Right kidney (tissue), 9 donors: ENCODE results near the gene BLOC1S3.
A peak's percentile ranks its signal among the peaks of the same experiment; 100 is the strongest.

Experiments
- DNase-seq: peaks from one replicate; pipeline ENCODE4 v3.0.0-alpha.2; 2016
- long read RNA-seq, 8 donors: transcript quantifications; one replicate each; lab custom pipeline, GENCODE V29; 2026

Gene BLOC1S3, protein sequence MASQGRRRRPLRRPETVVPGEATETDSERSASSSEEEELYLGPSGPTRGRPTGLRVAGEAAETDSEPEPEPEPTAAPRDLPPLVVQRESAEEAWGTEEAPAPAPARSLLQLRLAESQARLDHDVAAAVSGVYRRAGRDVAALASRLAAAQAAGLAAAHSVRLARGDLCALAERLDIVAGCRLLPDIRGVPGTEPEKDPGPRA
- long read RNA-seq, donor 1, partial matches to known transcripts, result 9 of 9 reads
- long read RNA-seq, donor 1, other reads (novel, unspliced or antisense), result 0 of 9 reads
- long read RNA-seq, donor 2, partial matches to known transcripts, result 7 of 7 reads
- long read RNA-seq, donor 2, other reads (novel, unspliced or antisense), result 0 of 7 reads
- long read RNA-seq, donor 3, result 0 reads
- long read RNA-seq, donor 4, partial matches to known transcripts, result 0 of 2 reads
- long read RNA-seq, donor 4, other reads (novel, unspliced or antisense), result 0 of 2 reads
- long read RNA-seq, donor 5, partial matches to known transcripts, result 0 of 2 reads
- long read RNA-seq, donor 5, other reads (novel, unspliced or antisense), result 0 of 2 reads
- long read RNA-seq, donor 6, partial matches to known transcripts, result 0 of 1 reads
- long read RNA-seq, donor 6, other reads (novel, unspliced or antisense), result 0 of 1 reads
- long read RNA-seq, donor 7, partial matches to known transcripts, result 0 of 3 reads
- long read RNA-seq, donor 7, other reads (novel, unspliced or antisense), result 0 of 3 reads
- long read RNA-seq, donor 8, partial matches to known transcripts, result 0 of 3 reads
- long read RNA-seq, donor 8, other reads (novel, unspliced or antisense), result 0 of 3 reads

DNA sequence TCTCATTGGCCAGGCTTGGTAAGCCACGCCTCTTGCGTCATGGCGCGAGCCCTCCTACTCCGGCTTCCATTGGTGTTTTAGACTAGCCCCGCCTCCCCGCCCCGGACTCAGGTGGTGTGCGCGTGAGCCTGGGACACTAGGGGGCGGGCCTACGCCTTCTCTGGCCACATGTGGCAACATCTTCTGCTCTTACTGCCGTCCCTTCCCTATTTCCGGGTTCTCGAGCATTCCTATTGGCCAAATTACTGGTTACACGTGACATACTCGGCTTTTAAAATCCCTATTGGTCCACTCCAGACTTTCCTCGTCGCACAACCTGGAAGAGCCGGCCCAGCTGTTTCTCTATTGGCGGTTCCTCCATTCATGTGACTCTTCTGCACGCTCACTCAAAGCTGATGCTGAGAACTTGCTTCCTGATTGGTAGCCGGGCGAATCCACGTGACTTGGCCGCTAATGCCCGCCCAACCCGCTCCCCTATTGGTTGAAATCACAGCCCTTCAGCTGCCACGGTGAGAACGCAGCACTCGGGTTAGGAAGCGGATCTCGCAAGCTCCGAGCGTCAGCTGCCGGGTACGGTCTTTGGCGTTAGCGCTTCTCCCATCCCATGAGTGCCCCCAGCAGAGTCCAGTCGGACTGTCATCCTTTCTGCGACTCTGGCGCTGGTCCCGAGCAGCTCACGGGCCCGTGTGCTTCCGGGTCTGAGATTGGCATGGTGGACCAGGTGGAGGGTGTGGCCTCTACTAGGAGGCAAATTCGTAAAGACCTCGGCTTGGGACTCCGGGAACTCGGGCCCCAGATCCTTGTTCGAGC, at the start of gene BLOC1S3:
TSS of gene BLOC1S3 (plus strand) at position 523 of the 810 bp plus-strand sequence. CDS start 513 bp downstream, outside the sequence.
- peak; percentile 98 for DNase-seq

DNA sequence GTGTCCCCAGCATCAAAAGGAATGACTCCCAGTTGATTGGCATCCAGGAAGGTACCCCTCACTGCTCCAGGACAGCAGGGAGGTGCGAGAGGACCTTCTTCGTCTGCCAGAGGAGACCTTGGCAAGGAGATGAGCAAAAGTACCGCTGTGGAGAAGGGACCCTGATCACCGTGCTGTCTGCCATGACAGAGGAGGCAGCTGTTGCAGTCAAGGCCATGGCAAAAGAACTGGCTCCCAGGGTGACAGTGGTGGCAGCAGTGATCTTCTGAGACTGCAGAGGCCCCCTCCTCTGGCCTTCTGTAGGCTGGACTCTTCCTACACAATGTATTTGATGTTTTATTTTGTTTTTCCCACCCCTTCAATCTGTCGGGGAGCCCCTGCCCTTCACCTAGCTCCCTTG, 49.8 kb upstream of the BLOC1S3 start:
- no peak for DNase-seq

DNA sequence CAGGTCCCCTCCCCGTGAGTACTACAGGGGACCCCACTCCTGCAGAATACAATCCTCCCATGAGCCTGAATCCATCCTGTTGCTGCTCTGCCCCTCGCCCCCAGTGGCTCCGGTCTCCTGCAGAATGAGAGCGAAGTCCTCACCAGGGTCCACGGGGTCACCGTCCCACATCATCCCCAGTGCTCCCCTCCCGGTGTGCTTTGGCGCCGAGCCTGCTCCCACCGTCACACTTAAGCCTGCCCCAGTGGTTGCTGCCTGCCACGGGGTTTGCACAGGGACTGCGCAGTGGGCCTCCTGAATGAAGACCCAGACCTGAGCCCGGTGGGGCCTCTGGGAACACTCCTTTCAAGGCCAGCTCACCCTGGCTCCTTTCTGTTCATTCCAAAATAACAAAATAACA, 48.3 kb upstream of the BLOC1S3 start:
- no peak for DNase-seq

DNA sequence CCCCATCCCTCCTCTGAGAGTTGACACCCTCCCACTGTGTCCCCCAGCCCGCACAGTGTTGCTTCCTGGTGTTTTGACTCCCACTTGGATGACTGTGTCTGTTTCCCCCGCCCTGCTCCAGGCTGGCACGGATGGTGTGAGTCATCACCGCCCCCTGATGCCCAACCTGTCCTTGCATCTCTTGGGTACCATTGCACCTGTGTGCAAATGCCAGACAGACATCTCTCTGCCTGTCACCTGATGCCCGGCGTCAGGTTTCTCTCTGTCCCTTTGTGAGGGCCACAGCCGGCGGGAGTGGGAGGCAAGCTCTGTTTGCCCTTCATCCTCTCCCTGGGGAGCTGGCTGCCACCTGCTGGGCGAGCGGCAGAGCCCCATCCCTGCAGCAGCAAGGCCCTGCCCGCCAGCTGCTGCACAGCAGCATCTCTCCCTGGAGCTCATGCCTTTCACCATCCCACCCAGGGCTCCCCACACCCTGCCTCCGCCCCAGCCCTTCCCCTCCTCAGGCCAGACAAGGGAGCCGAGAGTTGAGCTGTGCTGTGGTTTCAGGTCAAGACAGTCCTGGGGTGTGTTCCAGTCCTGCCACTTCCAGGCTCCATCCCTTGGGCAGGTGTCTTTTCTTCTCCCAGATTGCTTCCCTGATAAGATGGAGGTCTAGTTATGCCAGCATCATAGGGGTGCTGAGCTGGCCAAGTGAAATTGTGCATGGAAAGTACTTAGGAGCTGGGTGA, 47.5 kb upstream of the BLOC1S3 start:
- DNase-seq, result no peak

DNA sequence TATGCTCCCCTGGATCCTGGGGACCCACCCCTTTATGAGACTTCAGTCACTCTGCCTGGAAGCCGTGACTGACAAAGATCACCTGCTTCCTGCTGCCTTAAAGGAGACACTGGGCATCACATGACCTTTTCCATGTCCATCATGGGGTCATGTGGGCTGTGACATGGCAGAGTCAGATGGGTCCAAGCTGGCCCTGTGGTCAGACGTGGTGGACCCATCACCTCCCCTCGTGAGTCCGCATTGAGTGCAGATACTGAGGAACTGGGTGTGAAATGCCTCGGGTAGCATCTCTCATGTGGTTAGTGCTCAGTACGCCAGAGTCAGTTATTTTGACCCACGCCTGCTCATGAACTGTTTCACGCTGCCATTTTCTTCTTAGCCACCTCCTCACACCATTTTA, 44.9 kb upstream of the BLOC1S3 start:
- no peak for DNase-seq

DNA sequence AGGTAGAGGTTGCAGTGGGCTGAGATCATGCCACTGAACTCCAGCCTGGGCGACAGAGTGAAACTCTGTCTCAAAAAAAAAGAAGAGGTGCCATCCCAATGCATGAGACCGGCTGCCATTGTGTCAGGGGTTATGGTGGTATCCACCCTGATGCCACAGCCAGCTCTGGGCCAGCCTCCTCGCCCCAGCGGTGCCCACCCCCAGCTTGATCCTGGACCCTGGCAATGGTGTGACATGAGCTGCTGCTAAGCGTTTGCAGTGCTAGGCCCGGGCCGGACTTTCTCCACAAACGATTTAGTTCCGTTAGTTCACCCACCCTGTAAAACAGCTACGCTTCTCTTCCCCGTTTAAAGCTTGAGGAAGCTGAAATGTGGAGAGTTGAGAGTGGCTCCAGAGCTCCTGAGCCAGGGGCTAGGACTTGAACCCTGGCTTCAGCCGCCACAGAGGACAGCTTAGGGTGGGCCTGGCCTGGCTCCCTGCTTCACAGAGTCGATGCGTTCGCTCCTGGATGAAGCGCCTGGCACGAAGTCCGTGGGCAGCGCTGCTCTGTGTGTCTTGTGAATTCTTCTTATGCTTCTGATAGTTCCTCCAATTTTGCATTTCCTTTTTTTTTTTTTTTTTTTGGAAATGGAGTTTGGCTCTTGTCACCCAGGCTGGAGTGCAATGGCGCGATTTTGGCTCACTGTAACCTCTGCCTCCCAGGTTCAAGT, 43.3 kb upstream of the BLOC1S3 start:
- no peak for DNase-seq

DNA sequence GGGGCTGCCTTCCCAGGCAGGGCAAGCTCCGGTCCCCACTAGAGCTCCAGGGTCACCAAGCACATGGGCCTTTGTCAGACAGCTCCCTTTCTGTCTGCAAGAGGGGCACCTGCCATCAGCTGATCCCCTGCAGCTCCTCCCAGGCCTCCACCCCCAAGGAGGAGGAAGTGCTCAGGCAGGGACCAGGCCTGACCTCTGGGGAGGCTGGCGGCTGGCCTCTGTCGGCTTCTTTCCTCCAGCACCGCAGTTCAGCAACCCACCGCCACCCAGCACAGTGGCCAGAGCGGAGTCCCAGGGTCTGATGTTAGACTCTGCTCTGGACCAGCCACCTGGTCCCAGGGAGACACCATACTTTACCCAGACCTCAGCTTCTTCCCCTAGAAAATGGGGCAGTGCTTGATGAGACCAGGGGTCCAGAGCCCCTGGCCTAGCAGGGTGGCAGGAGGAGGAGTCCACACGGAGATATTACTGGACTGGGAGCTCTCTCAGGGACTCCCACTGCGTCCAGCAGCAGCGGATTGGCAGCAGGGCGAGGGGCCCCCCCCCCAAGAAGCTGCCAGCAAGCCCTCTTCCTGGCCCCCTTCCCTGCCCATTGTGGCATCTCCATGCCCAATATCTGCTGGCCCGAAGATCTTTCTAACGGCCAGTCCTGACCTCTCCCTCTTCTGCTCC, 41.9 kb upstream of the BLOC1S3 start:
- no peak for DNase-seq

DNA sequence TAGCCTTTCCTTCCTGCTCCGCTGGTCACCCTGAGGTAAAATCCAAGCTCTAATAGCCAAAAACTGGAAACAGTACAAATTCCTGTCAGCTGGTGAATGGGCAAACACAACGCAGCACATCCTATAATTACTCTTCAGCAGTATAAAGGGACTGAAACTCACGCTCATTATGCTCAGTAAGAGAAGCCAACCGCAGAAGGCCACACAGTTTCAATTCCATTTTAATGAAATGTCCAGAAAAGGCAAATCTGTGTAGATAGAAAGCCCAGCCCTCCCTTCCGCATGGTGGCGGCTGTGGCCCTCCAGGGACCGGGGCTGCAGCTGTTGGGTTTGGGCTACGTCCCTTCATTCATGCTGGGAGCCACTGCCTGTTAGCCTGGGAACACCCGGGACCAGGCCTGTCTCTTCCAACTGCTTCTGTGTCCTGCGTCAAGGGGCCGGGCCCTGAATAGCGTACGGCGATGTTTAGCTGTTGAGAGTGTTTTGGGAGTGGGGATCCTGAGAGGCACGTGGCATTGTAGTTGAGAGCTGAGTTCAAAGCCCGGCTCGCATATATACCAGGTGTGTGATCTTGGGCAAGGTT, 41.3 kb upstream of the BLOC1S3 start:
- no peak for DNase-seq

DNA sequence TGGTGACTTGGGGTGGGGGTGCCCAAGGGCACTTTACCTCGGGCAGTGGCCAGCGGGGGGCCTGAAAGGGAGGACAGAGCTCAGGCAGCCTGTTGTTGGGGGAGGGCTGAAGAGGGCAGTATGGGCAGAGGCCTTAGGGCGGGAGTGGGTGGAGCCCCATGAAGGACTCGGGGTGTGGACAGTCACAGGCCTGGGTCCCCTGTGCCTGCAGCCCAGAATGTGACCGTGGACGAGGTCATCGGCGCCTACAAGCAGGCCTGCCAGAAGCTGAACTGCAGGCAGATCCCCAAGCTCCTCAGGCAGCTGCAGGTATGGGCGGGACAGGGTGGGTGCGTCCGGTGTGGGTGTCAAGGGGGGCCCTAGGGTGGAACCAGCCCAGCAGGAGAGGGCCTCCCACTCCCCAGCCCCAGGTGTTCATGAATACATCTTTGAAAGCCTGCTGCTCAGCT, 40.3 kb upstream of the BLOC1S3 start:
- no peak for DNase-seq

DNA sequence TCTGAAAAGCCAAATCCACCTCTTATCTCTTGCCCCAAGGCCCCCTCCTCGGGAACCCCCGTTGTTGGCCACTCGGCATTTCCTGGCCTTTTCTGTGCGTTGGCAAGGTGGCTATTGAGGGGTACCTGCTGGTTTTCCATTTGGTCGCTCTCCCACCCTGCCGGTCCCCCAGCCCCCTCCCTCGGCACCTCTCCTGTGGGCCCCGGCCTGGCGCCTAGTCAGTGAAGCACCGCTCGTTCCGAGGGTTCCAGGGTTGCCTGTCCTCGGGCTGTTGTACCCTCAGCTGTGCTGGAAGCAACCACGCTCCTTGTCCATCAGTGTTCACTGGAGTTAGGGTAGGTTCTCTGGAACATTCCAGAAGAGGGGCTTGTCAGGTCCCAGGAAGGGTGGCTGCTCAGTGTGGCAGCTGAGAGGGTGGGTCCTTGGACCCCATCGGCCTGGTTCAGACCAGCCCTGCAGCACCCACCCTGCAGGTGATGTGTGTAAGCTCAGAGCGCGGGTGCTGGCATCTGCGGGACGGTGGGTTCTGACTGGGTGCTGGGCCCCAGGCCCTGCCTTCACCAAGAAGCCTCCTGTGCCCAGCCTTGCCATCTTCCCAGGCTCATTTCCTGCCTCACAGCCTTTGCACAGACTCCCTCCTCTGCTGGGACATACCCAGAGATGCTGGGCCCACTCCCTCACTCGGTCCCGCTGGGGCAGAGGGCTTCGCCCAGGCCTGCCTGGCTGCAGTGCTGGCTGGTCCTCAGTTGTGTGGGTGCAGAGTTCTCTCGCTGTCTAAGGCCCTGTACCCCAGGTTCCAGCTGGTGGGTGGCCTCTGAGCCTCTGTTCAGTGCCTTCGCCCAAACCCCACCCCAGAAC, 39.1 kb upstream of the BLOC1S3 start:
- no peak for DNase-seq

DNA sequence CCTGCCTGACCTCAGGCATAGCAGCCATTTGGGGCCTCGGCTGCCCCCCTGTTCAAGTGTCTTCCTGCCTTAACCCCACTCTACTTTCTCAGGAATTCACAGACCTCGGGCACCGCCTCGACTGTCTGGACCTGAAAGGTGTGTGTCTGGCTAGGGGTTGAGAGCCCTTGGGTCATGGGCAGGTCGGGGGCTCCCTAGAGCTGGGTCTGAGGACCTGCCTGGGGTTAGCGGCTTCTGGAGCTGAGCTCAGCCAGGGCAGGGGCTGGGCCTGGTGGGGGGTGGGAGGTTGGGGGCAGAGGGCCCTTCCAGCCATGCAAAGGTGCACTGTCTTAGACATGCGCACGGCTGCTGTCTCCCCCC, 38.5 kb upstream of the BLOC1S3 start:
- no peak for DNase-seq

DNA sequence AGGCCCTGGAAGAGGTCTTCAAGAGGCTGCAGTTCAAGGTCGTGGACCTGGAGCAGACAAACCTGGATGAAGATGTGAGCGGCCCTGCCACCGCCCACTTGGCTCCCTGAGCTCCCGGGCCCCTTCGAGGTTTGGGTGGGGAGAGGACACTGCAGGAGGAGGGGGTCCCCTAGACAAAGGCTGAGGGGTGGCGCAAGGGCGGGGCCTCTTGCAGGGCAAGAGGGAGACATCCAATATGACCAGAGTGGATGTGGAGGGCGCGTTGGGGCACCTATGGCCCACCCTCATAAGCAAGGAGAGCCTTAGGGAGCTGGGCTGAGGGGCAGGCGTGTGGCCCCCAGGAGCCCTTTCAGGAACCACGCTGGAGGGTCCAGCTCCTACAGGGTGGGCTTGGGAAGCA, 38.1 kb upstream of the BLOC1S3 start:
- no peak for DNase-seq

DNA sequence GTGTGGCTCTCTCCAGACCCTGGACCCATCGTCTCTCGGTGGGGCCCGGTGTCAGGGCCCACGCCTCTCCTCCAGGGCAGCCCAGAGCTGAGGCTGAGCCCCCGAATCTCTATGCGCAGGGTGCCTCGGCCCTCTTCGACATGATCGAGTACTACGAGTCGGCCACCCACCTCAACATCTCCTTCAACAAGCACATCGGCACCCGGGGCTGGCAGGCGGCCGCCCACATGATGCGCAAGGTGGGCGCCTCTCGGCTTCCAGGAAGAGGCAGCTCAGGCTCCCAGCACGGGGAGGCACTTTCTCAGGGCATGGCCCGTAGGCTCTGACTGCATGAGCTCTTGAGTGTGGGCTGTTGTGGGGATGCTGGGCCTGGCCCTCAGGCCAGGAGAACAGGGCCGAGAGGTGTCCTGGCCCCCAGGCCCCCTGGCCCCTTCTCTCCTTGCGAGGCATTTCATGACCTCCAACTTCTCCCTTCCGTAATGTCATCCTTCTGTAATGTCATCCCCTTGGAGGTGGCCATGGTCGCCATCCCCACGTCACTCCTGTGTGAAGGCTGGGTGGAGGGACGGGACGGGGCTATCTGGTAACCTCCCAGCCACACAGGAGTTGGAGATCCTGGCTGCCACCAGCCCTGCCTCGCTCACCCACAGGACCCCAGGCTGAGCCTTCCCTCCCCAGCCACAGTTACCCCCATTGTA, 37.2 kb upstream of the BLOC1S3 start:
- no peak for DNase-seq

DNA sequence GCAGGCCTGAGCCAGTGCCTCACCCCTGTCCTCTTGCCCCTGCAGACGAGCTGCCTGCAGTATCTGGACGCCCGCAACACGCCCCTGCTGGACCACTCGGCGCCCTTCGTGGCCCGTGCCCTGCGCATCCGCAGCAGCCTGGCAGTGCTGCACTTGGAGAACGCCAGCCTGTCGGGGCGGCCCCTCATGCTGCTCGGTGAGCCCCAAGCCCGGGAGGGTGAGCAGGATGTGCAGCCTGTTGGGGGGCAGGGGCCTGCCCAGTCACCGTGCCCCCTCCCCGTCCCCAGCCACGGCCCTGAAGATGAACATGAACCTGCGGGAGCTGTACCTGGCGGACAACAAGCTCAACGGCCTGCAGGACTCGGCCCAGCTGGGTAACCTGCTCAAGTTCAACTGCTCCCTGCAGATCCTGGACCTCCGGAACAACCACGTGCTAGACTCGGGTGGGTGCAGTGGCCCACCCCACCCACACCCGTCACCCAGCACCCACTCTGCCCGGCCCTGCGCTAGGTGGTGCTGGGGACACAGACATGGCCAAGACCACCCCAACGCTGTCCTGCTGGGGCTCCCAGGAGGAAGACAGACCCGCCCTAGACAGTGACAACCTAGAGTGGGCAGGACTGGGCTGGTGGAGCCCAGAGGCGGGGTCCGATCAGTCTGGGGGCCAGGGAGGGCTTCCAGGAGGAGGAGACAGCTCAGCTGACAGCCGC, 36.4 kb upstream of the BLOC1S3 start:
- no peak for DNase-seq

DNA sequence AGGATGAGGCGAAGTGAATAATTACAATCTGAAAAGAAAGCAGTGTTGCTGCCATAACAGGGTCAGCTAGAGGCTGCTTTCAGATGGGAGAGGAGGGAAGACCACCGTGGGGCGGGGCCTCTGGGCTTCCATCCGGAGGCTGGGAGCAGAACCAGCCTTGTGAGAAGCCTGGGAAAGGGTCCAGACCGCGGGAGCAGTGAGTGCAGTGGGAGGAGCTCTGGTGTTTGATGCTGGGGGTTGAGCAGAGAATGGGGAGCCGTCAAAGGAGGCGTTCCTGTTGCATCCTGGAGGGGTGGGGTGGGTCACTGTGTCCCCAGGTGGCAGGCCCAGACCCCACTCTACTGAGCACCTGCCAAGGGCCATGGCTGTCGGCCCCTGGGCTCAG, 35.9 kb upstream of the BLOC1S3 start:
- DNase-seq, result no peak

DNA sequence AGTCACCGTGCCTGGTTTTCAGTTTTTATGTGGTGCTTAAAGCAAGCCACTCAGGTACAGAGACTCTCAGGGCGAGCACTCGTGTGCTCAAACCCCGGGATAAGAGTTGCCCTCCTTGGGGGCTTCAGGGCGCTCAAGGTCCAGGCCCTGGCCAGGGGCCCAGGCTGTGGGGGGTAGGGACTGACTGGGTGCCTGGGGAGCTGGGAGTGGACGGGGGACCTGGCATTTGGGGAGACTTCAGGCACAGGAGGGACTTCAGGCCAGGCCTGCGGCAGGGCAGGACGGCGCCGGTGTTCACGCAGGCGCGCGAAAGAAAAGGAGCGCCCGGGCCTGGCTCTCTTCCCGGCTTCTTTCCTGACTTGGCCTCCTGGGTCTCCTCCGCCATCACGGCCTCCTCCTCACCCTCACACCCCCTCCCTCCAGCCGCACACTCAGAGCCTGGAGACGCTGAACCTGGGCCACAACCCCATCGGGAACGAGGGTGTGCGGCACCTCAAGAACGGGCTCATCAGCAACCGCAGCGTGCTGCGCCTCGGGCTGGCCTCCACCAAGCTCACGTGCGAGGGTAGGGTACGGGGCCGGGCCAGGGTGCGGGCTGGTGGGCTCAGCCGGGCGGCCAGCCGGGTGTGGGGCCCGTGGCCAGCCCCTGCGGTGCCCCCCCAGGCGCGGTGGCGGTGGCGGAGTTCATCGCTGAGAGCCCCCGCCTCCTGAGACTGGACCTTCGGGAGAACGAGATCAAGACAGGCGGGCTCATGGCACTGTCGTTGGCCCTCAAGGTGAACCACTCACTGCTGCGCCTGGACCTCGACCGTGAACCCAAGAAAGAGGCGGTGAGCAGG, 33.9 kb upstream of the BLOC1S3 start:
- DNase-seq, result no peak
